OCI-LY7 (cell line): ENCODE results near the gene DCT. TPM values are rescaled to one million over a fixed set of nuclear protein-coding genes. Genes with fewer than 3 reads are reported as not detected.

Experiments
- BruUV-seq: library from RNA; stranded (reverse); fragments of 400-500 nt; replicated peaks from 2 replicates; lab custom pipeline; 2021; lab: Mats Ljungman, UMichigan
- CTCF ChIA-PET: fragments of 300-600 bp; sonication (Branson Sonifier 250); formaldehyde crosslinking; loops from one replicate; lab custom pipeline; 2022; ENCODE audit warnings: antibody characterized with exemption; ENCODE audit not compliant: unreplicated experiment; lab: Charles Lee
- POLR2A ChIA-PET: fragments of 300-600 bp; sonication (Branson Sonifier 250); formaldehyde crosslinking; loops from one replicate; lab custom pipeline; 2022; ENCODE audit warnings: antibody characterized with exemption; lab: Charles Lee
- DNase-seq: peaks from one replicate; pipeline ENCODE4 v3.0.0-alpha.2; 2015; ENCODE audit warnings: low spot score
- H2AFZ ChIP-seq: fragments of 200-600 bp; sonication (generic), shearing (Covaris generic); 2 replicates; pipeline ENCODE4 v1.6.1; 2014; ENCODE audit warnings: mild to moderate bottlenecking, antibody characterized with exemption, low read length, moderate library complexity
- H3K27ac ChIP-seq: fragments of 200-600 bp; sonication (generic); 2 replicates; pipeline ENCODE4 v1.5.1; 2014; ENCODE audit warnings: mixed run types, low read depth, mild to moderate bottlenecking, moderate library complexity, low read length, inconsistent platforms; ENCODE audit not compliant: poor library complexity, severe bottlenecking
- H3K36me3 ChIP-seq: fragments of 200-600 bp; sonication (generic); 2 replicates; pipeline ENCODE4 v1.6.1; 2014; ENCODE audit warnings: mild to moderate bottlenecking, antibody characterized with exemption, low read length, moderate library complexity, mixed read lengths; ENCODE audit not compliant: insufficient read depth
- H3K4me1 ChIP-seq: fragments of 200-600 bp; sonication (generic); 2 replicates; pipeline ENCODE4 v1.5.1; 2014; ENCODE audit warnings: mild to moderate bottlenecking, low read length; ENCODE audit not compliant: insufficient read depth, poor library complexity, severe bottlenecking
- H3K4me2 ChIP-seq: fragments of 200-600 bp; sonication (generic); 2 replicates; pipeline ENCODE4 v1.6.1; 2014; ENCODE audit warnings: mild to moderate bottlenecking, low read length
- H3K4me3 ChIP-seq: fragments of 200-600 bp; sonication (generic); 2 replicates; pipeline ENCODE4 v1.5.1; 2014; ENCODE audit warnings: mild to moderate bottlenecking, low read depth, low read length; ENCODE audit not compliant: poor library complexity, severe bottlenecking
- H3K79me2 ChIP-seq: fragments of 200-600 bp; sonication (generic); 2 replicates; pipeline ENCODE4 v1.6.1; 2016; ENCODE audit warnings: low read depth, mild to moderate bottlenecking, low read length, moderate library complexity, mixed read lengths; ENCODE audit not compliant: insufficient read depth
- H3K9me2 ChIP-seq: fragments of 200-600 bp; sonication (generic); 2 replicates; pipeline ENCODE4 v1.6.1; 2016; ENCODE audit warnings: mild to moderate bottlenecking, low read length, mixed read lengths; ENCODE audit not compliant: insufficient read depth
- H3K9me3 ChIP-seq: fragments of 200-600 bp; sonication (generic); 2 replicates; pipeline ENCODE4 v1.6.1; 2014; ENCODE audit warnings: mild to moderate bottlenecking, mixed run types, low read length, mixed read lengths
- H4K20me1 ChIP-seq: fragments of 200-600 bp; sonication (generic); 2 replicates; pipeline ENCODE4 v1.6.1; 2014; ENCODE audit warnings: mild to moderate bottlenecking, antibody characterized with exemption, low read length, moderate library complexity, mixed read lengths; ENCODE audit not compliant: insufficient read depth
- EZH2phosphoT487 ChIP-seq: fragments of 200-600 bp; sonication (generic); IDR thresholded peaks from 2 replicates; pipeline ENCODE4 v1.6.1; 2018; ENCODE audit warnings: low read depth, borderline replicate concordance, mild to moderate bottlenecking, mixed run types, antibody characterized with exemption, low read length, moderate library complexity, mixed read lengths
- intact Hi-C: fragments of 100-400 bp; cut with micrococcal nuclease; formaldehyde crosslinking; loops from one replicate; pipeline ENCODE4 v1.10.0; 2022; ENCODE audit not compliant: unreplicated experiment
- total RNA-seq, 2 experiments: library from RNA; depleted of rRNA in 1 of 2; stranded (reverse); fragments of >200 nt in 1 of 2; shearing (Covaris generic) in 1 of 2; gene quantifications; 2 replicates each; pipeline ENCODE4 v1.2.3, GENCODE V29; 2014 to 2022
- TF ChIP-seq, protein P1 (sequence below): fragments of 200-600 bp; sonication (generic); conservative IDR thresholded peaks from 2 replicates; pipeline ENCODE4 v1.5.1; 2014; ENCODE audit warnings: mild to moderate bottlenecking, antibody characterized with exemption, low read length, moderate library complexity, mixed read lengths

DCT gene
- total RNA-seq, 2 experiments from 2014 or later, result 0.25 TPM; not detected in 1

GRCh38 chr13:94515911-94516310 lies 36.4 kb upstream of the DCT start:
- no peaks in the 10 kb centered on the region for H3K79me2 ChIP-seq
- POLR2A ChIA-PET, result interaction anchor here (0.6 kb wide), 1 partner anchor 88 kb away, joined by 3 read pairs; no protein-coding TSS in a partner anchor
- no peak overlapping the region for H3K27ac ChIP-seq
- intact Hi-C loops, result no loop called here
- no peak overlapping the region for H3K4me3 ChIP-seq
- H3K4me2 ChIP-seq, result no peak overlapping the region
- BruUV-seq, result no TSS peak
- no peak for TF ChIP-seq EZH2phosphoT487
- TF ChIP-seq, protein P1, sequence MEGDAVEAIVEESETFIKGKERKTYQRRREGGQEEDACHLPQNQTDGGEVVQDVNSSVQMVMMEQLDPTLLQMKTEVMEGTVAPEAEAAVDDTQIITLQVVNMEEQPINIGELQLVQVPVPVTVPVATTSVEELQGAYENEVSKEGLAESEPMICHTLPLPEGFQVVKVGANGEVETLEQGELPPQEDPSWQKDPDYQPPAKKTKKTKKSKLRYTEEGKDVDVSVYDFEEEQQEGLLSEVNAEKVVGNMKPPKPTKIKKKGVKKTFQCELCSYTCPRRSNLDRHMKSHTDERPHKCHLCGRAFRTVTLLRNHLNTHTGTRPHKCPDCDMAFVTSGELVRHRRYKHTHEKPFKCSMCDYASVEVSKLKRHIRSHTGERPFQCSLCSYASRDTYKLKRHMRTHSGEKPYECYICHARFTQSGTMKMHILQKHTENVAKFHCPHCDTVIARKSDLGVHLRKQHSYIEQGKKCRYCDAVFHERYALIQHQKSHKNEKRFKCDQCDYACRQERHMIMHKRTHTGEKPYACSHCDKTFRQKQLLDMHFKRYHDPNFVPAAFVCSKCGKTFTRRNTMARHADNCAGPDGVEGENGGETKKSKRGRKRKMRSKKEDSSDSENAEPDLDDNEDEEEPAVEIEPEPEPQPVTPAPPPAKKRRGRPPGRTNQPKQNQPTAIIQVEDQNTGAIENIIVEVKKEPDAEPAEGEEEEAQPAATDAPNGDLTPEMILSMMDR, result no peak
- CTCF ChIA-PET, result no interaction called here
- H4K20me1 ChIP-seq, result no peaks in the 10 kb centered on the region
- H2AFZ ChIP-seq, result no peak overlapping the region
- DNase-seq, result no peak
- no peaks in the 10 kb centered on the region for H3K9me2 ChIP-seq
- H3K36me3 ChIP-seq, result no peaks in the 10 kb centered on the region
- no peaks in the 10 kb centered on the region for H3K4me1 ChIP-seq
- no peaks in the 10 kb centered on the region for H3K9me3 ChIP-seq

DNA sequence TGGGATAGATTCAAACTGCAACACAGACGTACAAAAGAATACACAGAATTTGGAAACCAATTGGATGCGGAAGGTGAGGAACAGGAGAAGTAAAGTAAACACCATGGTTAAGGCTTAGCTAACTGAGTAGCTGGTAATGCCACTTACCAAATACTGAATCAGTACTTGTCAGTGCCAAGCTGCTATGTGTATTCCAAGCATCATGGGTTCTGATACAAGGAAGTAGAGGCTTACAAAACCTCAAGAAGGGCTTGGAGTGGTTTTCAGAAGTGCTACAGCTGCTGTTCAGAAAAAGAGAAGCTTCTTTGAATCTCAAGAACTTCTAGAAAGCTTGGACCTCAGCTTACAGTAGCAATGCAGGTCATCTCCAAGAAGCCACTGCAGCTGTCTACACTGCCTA lies 35.9 kb upstream of the DCT start:
- no peaks in the 10 kb centered on the region for H3K9me3 ChIP-seq
- no peak overlapping the region for H3K4me3 ChIP-seq
- no peak for DNase-seq
- H3K36me3 ChIP-seq, result no peaks in the 10 kb centered on the region; the same call in 1 of the 2 replicates
- H4K20me1 ChIP-seq, result no peaks in the 10 kb centered on the region
- no peaks in the 10 kb centered on the region for H3K79me2 ChIP-seq
- BruUV-seq, result no TSS peak
- CTCF ChIA-PET, result no interaction called here
- H3K4me1 ChIP-seq, result no peaks in the 10 kb centered on the region
- intact Hi-C loops, result no loop called here
- H3K27ac ChIP-seq, result no peak overlapping the region
- POLR2A ChIA-PET, result interaction anchor here (0.6 kb wide), 1 partner anchor 88 kb away, joined by 3 read pairs; no protein-coding TSS in a partner anchor
- no peak for TF ChIP-seq EZH2phosphoT487
- TF ChIP-seq, protein P1, result no peak
- no peak overlapping the region for H2AFZ ChIP-seq
- no peaks in the 10 kb centered on the region for H3K9me2 ChIP-seq
- no peak overlapping the region for H3K4me2 ChIP-seq

- ChIA-PET CTCF (no interaction called here), POLR2A (interaction anchor here (0.7 kb wide), 1 partner anchor 114 kb away, joined by 3 read pairs; no protein-coding TSS in a partner anchor)
- Histone ChIP-seq H4K20me1 (no peaks in the 10 kb centered on the region), H3K4me3 (no peak overlapping the region), H3K4me2 (no peak overlapping the region), H3K36me3 (no peaks in the 10 kb centered on the region; the same call in 1 of the 2 replicates), H3K4me1 (peaks cover 6% of the 10 kb centered on the region), H3K9me3 (no peaks in the 10 kb centered on the region), H3K9me2 (no peaks in the 10 kb centered on the region), H3K79me2 (no peaks in the 10 kb centered on the region), H2AFZ (no peak overlapping the region), H3K27ac (no peak overlapping the region)
- no peak for TF ChIP-seq EZH2phosphoT487
- TF ChIP-seq, protein P1, result no peak
- intact Hi-C loops, result no loop called here
- BruUV-seq, result no TSS peak
- DNase-seq, result no peak
Observed at GRCh38 chr13:94513026-94513425, 33.5 kb upstream of the DCT start.
